GM21737 (cell line): ENCODE results near the gene NCOA7.
"Not testable (repeated sequence)": the region's sequence is repeated elsewhere in the genome, so short reads cannot be mapped to it uniquely, and the experiment has no call there.

Source experiments
- ATAC-seq: cut with Tn5 transposase; IDR thresholded peaks from one replicate; pipeline ENCODE4 v1.9.1; 2021; ENCODE audit warnings: mild to moderate bottlenecking, moderate library complexity; ENCODE audit not compliant: unreplicated experiment

NCOA7 gene

DNA sequence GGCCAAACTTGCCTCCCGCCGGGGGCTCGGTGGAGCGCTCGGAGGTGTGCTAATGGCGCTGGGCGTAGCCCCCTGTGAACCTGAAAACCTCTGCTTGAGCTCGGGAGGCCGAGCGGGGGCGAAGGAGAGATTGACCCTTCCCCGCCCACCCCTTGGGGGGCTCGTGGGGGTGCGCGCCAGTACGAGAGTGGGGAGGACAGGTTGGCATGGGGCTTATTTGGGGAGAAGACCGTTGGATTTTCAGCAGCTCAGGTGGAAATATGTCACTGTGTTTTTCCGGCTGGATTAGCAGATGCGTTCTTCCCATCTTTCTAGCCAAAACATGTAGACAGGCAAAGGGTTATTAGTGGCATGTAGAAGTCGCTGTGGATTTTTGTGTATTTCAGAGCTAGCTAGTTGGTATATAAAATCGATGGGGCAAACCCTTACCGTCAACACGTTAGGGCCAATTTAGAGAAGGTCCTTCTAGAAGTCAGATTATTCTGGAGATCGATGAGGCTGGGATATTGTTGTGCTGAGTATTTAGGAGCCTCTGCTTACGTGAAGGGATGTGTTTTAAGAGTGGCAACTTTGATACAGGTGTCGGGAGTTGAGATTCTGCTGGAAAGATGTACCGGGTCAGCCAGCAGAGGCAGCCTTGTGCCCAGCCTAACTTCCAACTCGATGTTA, 525 bp downstream of the NCOA7 start:
- ATAC-seq = peak; percentile 31

DNA sequence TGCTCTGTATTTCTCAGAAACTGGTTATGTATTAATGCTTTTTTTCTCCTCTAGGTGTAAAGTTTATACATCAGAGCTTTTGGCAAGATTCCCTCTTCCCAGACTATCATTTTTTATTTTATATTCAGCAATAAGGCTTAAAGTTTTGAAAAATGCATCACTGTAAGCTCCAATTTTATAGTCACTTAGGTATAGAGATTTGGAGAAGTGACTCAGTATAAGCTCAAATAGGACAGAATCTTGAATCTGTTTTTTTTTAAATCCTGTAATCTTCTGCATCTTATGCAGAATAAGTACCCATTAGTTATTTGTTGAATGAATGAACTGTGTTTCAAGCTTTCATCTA, 1.0 kb downstream of the NCOA7 start:
- ATAC-seq = no peak

DNA sequence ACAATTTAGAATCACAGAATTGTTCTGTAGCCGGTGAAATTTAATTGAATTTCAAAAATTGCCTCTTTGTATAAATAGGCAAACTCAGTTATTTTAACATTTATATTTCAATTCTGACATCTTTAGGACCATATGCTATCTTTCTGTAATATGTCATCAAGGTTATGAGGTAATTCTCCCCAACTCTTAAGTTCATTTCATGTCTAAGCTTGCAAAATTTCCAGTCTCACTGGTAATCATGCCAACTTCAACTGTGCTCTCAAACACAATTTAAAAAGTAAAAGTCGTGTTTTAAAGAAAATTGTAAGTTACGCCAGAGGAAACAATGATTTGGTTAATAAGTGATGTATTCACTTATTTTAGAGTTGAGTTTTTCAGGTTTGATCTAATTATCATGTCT, 1.4 kb downstream of the NCOA7 start:
- no peak for ATAC-seq

DNA sequence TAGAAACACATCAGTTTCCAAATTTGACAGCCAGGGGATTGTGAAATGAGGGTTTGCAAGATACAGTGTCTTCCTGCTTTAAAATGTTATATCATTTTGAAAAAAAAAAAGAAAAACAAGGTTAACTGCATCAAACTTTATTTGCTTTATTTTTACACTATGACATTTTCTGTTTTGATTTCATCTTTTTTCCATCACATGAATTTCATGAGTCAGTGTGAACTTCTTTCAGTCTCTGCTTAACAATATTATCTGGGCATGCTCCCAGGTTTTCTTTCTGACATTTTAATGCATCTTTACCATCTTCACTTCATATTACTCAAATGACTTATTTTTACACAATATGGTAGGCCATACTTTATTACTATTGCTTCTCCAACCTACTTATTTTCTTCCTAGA, 1.9 kb downstream of the NCOA7 start:
- no peak for ATAC-seq

DNA sequence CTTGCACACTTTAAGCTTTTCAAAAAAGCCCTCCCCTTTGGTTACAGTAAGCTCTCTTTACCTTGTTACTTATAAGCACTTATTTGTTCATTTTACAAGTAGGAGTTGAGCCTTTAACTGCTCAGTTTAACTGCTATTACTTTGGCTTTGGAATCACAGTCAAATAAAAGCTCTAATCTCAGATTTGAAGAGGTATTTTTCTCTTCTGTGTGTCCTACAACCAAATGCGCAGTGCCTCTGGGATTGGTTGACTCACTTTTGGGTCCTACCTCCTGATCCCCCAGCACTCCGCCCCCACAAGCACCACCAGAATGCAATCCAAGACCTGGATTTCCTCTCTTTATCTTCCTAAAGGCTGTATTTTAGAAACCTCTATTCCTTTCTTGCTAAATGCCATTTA, 2.5 kb downstream of the NCOA7 start:
- no peak for ATAC-seq

DNA sequence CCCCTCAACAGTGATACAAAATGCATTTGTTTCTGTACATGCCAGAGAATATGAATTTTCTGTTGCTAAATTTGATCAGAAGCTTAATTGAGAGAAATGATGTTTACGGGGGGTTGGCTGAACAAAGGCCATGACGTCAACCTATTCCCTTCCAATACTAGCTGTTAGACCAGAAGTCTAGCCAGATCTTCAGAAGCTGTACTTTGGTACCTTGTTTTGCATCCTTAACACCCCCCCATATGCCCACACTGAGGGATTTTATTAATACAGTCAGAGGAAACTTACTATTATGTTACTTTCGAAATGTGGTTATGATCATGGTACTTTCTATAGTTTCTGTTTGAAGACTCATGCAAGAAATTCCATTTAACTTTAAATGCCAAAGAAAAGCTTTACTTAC, 3.1 kb downstream of the NCOA7 start:
- ATAC-seq = no peak

DNA sequence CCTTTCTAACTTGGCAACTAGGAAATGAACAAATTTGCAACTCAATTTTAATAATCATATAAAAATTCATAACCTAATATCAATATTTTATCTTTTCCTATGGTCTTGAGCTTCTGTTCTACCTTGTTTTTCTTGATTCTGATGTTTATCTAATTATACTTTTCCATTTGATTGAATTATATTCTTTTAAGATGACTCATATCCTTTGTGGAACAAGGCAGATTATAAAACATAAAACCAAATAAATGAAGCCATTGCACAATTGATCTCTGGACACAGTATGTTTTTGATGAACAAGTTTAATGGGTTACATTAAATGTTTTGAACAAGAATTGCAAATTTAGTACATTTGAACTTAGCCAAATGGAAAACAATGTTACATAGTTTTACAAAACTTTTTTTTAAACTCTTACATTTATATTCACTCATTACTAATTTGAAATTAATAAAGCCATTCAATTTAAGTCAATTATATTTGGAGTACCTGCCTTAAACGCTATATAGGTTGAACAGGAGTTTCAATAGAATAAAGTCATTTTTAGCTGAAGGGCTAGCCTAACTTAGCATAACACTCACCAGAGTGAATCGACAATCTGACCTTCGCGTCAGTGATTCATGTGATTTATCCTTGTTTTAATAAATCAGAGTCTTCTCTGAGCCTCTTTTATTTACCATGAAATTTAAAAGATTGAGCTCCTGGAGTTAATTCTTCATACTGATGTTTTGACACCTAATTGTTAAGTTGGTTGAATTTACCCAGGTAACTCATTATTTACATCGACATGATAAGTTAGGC, 3.8 kb downstream of the NCOA7 start:
- ATAC-seq = no peak

DNA sequence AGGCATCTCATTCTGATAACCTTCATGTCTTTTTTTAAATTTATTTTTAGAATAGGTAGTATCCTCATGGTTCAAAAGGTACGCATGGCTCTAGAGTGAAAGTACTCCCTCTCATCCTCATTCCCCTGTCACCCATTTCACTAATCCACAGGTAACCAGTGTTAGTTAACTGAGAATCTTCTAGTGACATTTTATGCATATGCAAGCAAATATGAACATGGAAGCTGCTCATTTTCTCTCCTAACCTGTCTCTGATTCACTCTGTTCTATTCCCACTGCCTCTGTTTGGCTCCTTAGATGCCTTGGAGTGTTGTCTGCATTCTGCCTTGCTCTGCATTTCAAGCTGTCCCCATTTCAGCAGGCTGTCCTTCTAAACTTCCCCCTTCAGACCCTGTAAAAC, 4.5 kb downstream of the NCOA7 start:
- no peak for ATAC-seq

DNA sequence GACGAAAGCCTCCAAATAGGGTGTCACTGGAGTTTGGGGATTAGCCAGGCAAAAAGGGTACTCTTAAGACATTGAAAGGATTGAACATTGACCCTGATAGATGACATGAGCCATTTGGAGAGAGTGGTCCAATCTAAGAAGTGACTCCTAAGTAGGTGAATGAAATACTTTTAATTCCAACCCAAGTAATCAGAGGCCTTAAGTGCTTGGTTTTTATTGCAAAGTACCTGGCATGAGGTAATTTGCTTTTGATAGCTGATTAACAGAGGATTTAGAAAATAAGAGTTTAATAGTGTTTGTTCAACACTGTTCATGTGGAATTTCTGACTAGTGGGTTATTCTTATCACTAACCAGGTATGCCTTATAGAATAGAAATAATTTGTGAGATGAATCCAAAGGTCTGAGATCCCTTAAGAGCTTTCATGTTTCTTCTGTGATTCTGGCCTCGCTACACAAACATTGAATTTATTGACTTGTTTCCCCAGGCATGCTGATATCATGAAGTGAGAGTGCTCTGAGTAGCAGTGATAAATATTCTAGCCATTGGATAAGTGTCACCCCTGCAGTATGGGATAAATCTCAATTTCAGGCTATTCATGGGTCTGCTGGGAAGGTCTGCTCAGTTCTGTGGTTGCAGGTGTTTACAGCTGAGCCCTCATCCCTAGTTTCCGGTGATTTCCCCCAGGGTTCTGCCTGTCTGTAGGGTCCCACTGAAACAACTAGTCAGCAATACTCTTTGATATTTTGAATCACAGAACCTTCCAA, 6.5 kb downstream of the NCOA7 start:
- ATAC-seq = no peak

DNA sequence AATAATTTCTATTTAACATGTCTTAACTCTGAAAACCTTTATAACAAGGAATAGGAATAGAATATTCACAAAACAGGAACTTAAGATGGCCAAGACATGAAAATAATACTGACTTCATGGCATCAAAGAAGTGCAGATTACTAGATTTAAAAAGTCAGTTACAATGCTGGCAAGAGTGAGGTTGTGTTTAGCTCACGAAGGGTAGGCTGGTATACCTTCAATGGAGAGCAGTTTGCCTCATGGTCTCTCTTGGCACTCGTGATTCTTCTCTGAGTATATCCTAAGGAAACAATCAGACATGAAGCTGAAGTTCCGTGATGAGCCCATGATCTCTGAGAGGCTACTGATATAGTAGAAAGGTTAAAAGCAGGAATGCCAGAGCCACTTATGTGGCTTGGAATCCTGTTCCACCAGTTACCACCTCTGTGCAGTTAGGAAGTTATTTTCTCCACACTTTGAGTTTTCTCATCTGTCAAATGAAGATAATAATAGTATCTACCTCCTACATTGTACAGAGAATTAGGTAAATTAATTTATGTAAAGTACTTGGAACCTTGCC, 7.2 kb downstream of the NCOA7 start:
- no peak for ATAC-seq

DNA sequence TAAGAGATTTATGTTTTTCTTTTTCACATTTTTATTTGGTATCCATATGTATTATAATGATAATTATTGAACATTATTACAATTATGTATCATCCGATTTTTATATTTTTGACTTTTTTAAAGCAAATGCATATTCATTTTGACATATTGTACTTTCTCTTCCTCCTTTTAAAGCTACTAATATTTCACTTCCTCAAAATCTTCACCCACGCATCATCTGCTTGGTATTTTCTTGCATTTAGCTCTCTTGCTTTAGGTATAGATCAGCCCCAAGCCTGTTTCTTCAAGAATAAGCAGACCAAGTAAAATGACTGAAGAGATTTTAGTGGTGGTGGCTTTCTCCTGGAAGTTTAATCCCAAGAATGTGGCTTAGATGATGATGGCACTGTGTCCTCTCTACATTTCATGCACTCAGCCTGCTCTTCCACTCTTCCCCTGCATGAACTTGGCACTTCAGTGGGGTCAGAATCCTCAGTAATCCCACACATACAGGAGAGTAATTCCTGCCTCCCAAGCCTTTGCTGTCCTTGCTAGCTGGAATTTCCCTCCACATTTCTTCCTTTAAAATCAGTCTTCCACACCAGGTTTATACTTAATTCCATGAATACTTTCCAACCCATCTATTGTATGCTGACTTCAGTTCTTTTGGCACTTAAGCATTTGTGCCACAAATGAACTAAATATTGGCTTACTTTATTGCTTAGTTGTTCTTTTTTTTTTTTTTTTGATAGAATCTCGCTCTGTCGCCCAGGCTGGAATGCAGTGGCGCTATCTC, 8.2 kb downstream of the NCOA7 start:
- ATAC-seq = peak; percentile 71

DNA sequence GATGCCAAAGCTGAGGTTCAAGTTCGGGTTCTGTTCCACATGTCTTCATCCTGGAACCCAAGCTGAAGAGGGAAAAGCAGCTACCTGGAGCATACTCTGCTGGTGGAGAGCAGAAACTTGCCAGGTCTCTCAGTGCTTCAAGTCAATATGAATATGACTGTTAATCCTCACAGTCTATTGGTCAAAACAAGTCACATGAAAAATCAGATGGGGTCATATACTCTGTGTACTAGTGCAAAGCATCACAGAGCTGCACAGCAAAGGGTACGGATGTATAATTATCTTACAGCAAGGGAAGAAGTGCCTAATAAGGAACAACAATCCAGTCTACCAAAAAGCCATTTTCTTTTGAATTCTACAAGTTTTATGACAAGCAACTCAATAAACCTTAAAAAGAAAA, 11.6 kb downstream of the NCOA7 start:
- ATAC-seq = no peak

DNA sequence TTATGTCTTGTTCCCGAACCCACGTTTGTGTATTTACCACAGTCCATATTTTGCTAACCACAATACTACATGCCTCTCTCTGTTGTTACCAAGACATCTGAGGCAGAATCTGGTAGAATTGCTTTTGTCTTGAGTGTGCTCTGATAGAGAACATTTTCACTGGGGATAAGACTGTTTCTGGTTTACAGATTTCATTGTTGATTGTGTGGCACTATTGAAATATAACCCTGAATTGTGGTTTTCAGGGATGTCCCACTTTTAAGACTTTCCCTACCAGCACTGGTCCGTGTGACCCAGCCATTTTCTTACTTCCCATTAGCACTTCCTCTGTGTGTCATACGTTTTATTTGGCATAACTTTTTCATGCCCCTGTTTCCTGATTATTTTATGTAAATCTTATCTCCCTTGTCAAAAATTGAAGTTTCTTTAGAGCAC, 12.2 kb downstream of the NCOA7 start:
- ATAC-seq = no peak

DNA sequence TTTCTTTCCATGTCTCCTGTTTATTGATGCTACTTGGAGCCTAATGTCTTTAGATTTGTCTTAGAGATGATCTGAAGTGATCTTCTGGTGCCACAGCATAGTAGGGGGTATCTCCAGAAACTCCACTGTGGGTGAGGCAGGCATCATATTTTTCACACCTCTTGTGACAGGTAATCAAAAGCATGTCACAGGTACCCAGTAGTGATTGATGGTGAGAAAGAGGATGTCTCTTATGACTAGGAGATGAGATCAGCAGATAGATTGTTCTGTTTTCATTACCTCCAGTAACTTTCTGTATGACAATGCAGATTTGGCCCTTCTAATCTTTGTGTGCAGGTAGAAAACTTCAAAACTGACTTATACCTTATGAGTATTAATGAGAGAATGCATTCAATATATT, 13.5 kb downstream of the NCOA7 start:
- peak; percentile 46 for ATAC-seq

DNA sequence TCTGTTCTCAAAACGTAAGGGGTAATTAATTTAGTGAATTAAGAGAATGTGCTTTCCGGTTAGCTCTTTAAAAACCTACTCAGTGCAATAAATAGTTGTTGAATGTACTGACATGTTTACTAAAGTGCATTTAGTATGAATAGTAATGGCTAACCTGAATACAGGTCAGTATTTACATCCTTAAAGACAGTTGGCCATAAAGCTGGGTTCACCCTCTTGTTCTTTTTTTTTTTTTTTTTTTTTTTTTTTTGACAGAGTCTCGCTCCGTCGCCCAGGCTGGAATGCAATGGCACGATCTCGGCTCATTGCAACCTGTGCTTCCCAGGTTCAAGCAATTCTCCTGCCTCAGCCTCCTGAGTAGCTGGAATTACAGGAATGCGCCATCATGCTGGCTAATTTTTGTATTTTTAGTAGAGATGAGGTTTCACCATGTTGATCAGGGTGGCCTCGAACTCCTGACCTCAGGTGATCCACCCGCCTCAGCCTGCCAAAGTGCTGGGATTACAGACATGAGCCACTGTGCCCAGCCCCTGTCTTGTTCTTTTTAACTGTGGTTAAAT, 14.2 kb downstream of the NCOA7 start:
- ATAC-seq = not testable (repeated sequence)

DNA sequence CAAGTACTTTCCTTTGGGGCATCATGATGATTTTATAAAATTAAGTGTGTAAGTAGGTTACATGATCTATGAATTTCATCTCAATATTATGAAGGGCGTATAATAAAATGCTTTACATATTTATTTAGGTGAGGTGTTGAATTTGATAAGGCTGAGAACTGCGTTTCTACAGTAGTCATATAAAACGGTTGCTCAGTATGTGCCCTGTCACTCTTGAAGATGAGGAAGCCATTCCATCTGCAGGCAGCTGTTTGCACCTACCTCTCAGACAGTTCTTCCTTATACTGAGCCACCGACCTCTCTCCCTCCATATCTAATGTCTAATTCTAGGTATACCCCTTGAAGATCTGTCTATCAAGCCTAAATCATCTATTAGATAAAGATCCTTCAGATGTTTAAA, 16.1 kb downstream of the NCOA7 start:
- ATAC-seq = no peak

DNA sequence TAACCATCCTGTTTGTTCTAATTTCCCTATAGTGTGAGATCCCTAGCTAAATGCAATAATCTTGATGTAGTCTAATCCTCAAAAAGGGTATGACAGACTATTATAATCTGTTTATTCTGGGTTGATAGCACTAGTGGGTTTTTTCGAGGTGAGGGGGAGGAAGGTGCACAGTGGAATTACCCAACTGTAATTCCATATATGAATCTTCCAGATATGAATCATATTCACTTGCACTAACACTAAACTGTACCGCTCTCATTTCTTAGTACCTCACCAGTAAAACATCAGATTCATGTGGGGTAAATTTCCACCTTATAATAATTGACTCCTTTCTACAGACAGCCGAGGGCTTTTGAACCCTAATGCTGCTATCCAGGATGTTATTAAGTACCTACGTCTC, 16.5 kb downstream of the NCOA7 start:
- no peak for ATAC-seq

DNA sequence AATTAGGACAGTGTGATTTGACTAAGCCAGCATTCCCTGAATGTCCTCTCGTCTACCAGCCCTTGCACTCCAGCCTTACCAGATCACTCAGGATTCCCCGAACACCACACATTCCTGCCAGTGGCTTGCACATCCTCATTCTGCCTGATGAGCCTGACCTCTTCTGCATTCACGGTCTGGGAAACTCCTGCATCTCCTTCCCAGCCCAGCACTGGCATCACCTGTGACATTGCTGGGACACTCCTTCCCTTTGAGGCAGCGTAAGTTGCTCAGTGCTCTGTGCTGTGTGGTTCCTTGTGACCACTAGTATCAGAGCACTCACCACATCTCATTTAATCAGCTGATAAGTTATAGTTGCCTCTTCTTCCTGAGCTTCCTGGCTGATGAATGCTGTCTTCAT, 17.3 kb downstream of the NCOA7 start:
- ATAC-seq = no peak

DNA sequence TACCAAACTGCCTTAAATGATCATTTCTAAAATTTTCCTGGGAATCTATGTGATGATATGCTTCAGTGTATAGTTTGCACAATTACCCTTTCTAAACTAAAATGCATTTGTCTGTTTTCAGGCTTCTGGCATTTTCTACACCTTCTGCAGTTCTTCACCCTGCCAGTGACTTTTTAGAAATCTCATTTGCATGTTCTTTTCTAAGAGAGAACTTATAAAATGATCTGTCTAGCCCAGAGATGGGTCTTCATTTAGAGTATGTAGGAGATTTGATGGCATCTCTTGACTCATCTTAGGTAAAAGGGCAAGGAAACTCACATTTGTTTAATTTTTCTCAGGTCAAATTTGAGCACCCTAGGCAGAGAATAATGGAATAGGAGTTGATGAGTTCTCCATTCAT, 17.8 kb downstream of the NCOA7 start:
- no peak for ATAC-seq

DNA sequence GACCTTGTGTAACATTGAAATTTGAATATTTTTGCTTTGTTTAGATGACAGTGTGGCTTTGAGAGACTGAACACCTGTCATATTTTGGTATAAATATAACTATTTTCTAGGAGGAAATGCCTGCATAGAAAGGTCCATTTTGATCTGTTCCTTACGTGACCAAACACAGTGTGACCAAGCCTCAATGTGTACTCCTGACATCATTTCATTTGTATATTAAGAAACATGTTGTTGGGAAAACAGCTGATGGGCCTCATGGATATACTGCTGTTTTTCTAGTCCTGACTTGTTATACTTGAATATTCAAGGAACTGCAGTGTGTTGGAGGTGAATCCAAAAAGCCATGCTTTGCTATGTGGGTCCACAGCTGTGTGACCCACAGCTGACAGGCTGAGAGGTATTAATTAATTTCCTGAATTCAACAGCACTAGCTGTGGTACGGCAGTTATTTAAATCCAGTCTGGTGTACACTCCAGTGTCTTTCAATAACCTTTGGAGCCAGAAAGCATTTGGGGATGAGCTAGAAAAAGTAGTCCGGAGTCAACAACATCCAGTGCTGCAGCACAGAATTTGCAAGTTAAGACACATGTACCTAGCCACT, 18.9 kb downstream of the NCOA7 start:
- no peak for ATAC-seq
